ENCODE data around the gene DCTN4. TPM values are rescaled to one million over a fixed set of nuclear protein-coding genes. Genes with fewer than 3 reads are reported as not detected.

Gene DCTN4
- total and polyA plus RNA-seq, 2 of the 8 experiments (the other 6 are each of a cell fraction or from before 2014, with no cell fraction given), result 20.5 to 42.7 TPM

- TF ChIP-seq TCF12 (IDR thresholded peaks at IDR 0.05; ENCODE audit: low read depth, low read length) (no peak), TAF7 (optimal IDR thresholded peaks at IDR 0.05; ENCODE audit: borderline replicate concordance, low read depth, low read length) (no peak), BRCA1 (IDR thresholded peaks at IDR 0.05; ENCODE audit: low read depth, low read length) (no peak), YY1 (IDR thresholded peaks at IDR 0.05; ENCODE audit: low read depth, low read length) (no peak), SP1 (IDR thresholded peaks at IDR 0.05; ENCODE audit: low read depth, low read length) (no peak)
Measured at GRCh38 chr5:150780816-150781221, 22.0 kb upstream of the DCTN4 start (continued).

All from H1 (cell line).